Hepatocyte (in vitro differentiated cells): ENCODE results near the gene PHKB. TPM values are rescaled to one million over a fixed set of nuclear protein-coding genes. Genes with fewer than 3 reads are reported as not detected.

Experiments used
- DNase-seq: peaks from one replicate; pipeline ENCODE4 v3.0.0-alpha.2; 2016; ENCODE audit warnings: low spot score
- H2AFZ ChIP-seq: fragments of 200-600 bp; sonication (generic); 2 replicates; pipeline ENCODE4 v1.6.0; 2016; ENCODE audit warnings: antibody characterized with exemption, mild to moderate bottlenecking
- H3K27ac ChIP-seq: fragments of 200-600 bp; sonication (generic); 2 replicates; pipeline ENCODE4 v1.5.1; 2016; ENCODE audit warnings: mild to moderate bottlenecking
- H3K27me3 ChIP-seq: fragments of 200-600 bp; sonication (generic); 2 replicates; pipeline ENCODE4 v1.6.1; 2016
- H3K36me3 ChIP-seq: fragments of 200-600 bp; sonication (generic); replicated peaks from 2 replicates; pipeline ENCODE4 v1.5.1; 2016; ENCODE audit warnings: low read depth; ENCODE audit not compliant: insufficient read depth
- H3K4me1 ChIP-seq: fragments of 200-600 bp; sonication (generic); 2 replicates; pipeline ENCODE4 v1.5.1; 2016; ENCODE audit warnings: mild to moderate bottlenecking, moderate library complexity; ENCODE audit not compliant: insufficient read depth
- H3K4me2 ChIP-seq: fragments of 200-600 bp; sonication (generic); 2 replicates; pipeline ENCODE4 v1.6.0; 2016
- H3K4me3 ChIP-seq: fragments of 200-600 bp; sonication (generic); 2 replicates; pipeline ENCODE4 v1.5.1; 2016; ENCODE audit warnings: mild to moderate bottlenecking
- H3K79me2 ChIP-seq: fragments of 200-600 bp; sonication (generic); 2 replicates; pipeline ENCODE4 v1.6.0; 2017; ENCODE audit warnings: mild to moderate bottlenecking
- H3K9me2 ChIP-seq: fragments of 200-600 bp; sonication (generic); replicated peaks from 2 replicates; pipeline ENCODE4 v1.6.0; 2017; ENCODE audit warnings: mild to moderate bottlenecking; ENCODE audit not compliant: insufficient read depth
- H3K9me3 ChIP-seq: fragments of 200-600 bp; sonication (generic); 2 replicates; pipeline ENCODE4 v1.5.1; 2016; ENCODE audit warnings: low read depth, mild to moderate bottlenecking
- H4K20me1 ChIP-seq: fragments of 200-600 bp; sonication (generic); 2 replicates; pipeline ENCODE4 v1.6.0; 2016; ENCODE audit warnings: mild to moderate bottlenecking; ENCODE audit not compliant: insufficient read depth, poor library complexity, severe bottlenecking
- CTCF ChIP-seq: fragments of 200-600 bp; sonication (generic); IDR thresholded peaks from 2 replicates; pipeline ENCODE4 v1.5.1; 2016; ENCODE audit warnings: antibody characterized with exemption, mild to moderate bottlenecking; ENCODE audit not compliant: poor library complexity
- EZH2 ChIP-seq: fragments of 200-600 bp; sonication (generic); IDR thresholded peaks from 2 replicates; pipeline ENCODE4 v1.6.1; 2016; ENCODE audit warnings: antibody characterized with exemption, mild to moderate bottlenecking, borderline replicate concordance
- EZH2phosphoT487 ChIP-seq: fragments of 200-600 bp; sonication (generic); IDR thresholded peaks from one replicate; pipeline ENCODE4 v1.6.1; 2018; ENCODE audit warnings: antibody characterized with exemption, mild to moderate bottlenecking, low read depth, moderate library complexity; ENCODE audit not compliant: unreplicated experiment, severe bottlenecking
- WGBS: methylation state at CpG from one replicate; pipeline ENCODE4 v1.1.6; 2016; ENCODE audit warnings: low lambda C conversion rate; ENCODE audit errors: missing lambda C conversion rate; 5-methylcytosine and 5-hydroxymethylcytosine counted together
- polyA plus RNA-seq: library from polyadenylated mRNA; unstranded; fragments of >200 nt; fragmentation: Nextera tagmentation; extraction: Ambion mirVana; gene quantifications from 2 replicates; pipeline ENCODE4 v1.2.1, GENCODE V29; 2016
- total RNA-seq: library from RNA; depleted of rRNA; stranded (reverse); fragments of >200 nt; gene quantifications from 2 replicates; pipeline ENCODE4 v1.2.3, GENCODE V29; 2014

The PHKB gene
- total and polyA plus RNA-seq, 2 experiments from 2014 or later, result 28.7 to 71.7 TPM

- TF ChIP-seq EZH2phosphoT487, result no peak
- no peak for TF ChIP-seq EZH2
- TF ChIP-seq CTCF, result no peak
- H3K27me3 ChIP-seq, result no peaks in the 10 kb centered on the region
- H2AFZ ChIP-seq, result no peak overlapping the region
- H3K79me2 ChIP-seq, result peaks cover 38% of the 10 kb centered on the region
- no peaks in the 10 kb centered on the region for H3K9me2 ChIP-seq
- H3K27ac ChIP-seq, result no peak overlapping the region
- H3K36me3 ChIP-seq, result no peaks in the 10 kb centered on the region
- no peak overlapping the region for H3K4me2 ChIP-seq
- no peaks in the 10 kb centered on the region for H3K9me3 ChIP-seq
- no peak overlapping the region for H3K4me3 ChIP-seq
- DNase-seq, result no peak
- H3K4me1 ChIP-seq, result peaks cover 17% of the 10 kb centered on the region
- no peaks in the 10 kb centered on the region for H4K20me1 ChIP-seq
- 97% methylated on average over 2 of the region's 2 CpGs for WGBS
Observed at GRCh38 chr16:47458331-47458730, 2.8 kb upstream of the PHKB start.

GRCh38 chr16:47459603-47460002 lies 1.5 kb upstream of the PHKB start:
- peak overlapping the region; percentile 99 for H3K27ac ChIP-seq
- WGBS, result 79% methylated on average over 1 of the region's 1 CpG
- H2AFZ ChIP-seq, result no peak overlapping the region
- no peaks in the 10 kb centered on the region for H3K27me3 ChIP-seq
- no peaks in the 10 kb centered on the region for H4K20me1 ChIP-seq
- no peaks in the 10 kb centered on the region for H3K36me3 ChIP-seq
- peaks cover 17% of the 10 kb centered on the region for H3K4me1 ChIP-seq
- no peak for DNase-seq
- H3K4me3 ChIP-seq, result peak overlapping the region; percentile 79
- peaks cover 49% of the 10 kb centered on the region for H3K79me2 ChIP-seq
- H3K4me2 ChIP-seq, result peak overlapping the region; percentile 89
- TF ChIP-seq CTCF (no peak), EZH2phosphoT487 (no peak), EZH2 (no peak)
- no peaks in the 10 kb centered on the region for H3K9me2 ChIP-seq
- H3K9me3 ChIP-seq, result no peaks in the 10 kb centered on the region

- H3K36me3 ChIP-seq, result no peaks in the 10 kb centered on the region
- no peaks in the 10 kb centered on the region for H3K27me3 ChIP-seq
- H3K9me3 ChIP-seq, result no peaks in the 10 kb centered on the region
- no peaks in the 10 kb centered on the region for H4K20me1 ChIP-seq
- H2AFZ ChIP-seq, result peak overlapping the region; percentile 70
- H3K27ac ChIP-seq, result peak overlapping the region; percentile 99
- peak overlapping the region; percentile 79 for H3K4me3 ChIP-seq
- DNase-seq, result peak; percentile 32
- no peaks in the 10 kb centered on the region for H3K9me2 ChIP-seq
- peaks cover 17% of the 10 kb centered on the region for H3K4me1 ChIP-seq
- peak overlapping the region; percentile 89 for H3K4me2 ChIP-seq
- H3K79me2 ChIP-seq, result peaks cover 56% of the 10 kb centered on the region
- 4% methylated on average over 4 of the region's 4 CpGs for WGBS
- TF ChIP-seq EZH2phosphoT487, result no peak
- no peak for TF ChIP-seq EZH2
- TF ChIP-seq CTCF, result no peak
Observed at GRCh38 chr16:47460359-47460710, 796 bp upstream of the PHKB start.
